ENCODE measurements around the gene KLHL11.
A peak's percentile ranks its signal among the peaks of the same experiment; 100 is the strongest.
"Not testable (repeated sequence)": the region's sequence is repeated elsewhere in the genome, so short reads cannot be mapped to it uniquely, and the experiment has no call there.

Gene KLHL11

DNA sequence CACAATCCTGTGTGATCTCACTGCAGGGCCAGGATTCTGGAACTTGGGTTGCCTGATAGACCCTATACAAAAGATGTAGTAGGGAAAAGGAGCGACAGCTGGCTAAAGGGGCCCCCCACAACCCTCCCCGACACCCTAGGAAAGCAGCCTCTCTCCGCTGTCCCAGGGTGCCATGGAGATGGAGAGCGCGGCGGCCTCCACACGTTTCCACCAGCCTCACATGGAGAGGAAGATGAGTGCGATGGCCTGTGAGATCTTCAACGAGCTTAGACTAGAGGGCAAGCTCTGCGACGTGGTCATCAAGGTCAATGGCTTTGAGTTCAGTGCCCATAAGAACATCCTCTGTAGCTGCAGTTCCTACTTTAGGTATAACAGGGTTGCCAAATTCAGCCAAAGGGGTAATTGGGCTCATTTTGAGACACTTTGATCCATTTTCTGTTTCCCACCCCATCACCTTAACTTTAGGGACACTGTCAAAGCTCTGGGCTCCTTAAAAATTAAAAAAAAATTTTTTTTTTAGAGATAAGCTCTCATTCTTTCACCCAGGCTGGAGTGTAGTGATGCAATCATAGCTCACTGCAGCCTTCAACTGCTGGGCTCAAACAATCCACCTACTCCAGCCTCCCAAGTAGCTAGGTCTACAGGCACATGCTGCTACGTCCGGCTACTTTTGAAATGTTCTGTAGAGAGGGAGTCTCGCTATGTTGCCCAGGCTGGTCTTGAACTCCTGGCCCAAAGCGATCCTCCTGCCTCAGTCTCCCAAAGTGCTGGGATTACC, 27.3 kb downstream of the KLHL11 start, which contains the start of gene KLHL10:
Gene KLHL10 (plus strand): TSS at position 65 of the 778 bp plus-strand sequence. CDS start 108 bp downstream, at position 173.
- DNase-seq (ENCODE audit: low read depth in 3 of 3, low spot score in 1 of 3), result no peak

DNA sequence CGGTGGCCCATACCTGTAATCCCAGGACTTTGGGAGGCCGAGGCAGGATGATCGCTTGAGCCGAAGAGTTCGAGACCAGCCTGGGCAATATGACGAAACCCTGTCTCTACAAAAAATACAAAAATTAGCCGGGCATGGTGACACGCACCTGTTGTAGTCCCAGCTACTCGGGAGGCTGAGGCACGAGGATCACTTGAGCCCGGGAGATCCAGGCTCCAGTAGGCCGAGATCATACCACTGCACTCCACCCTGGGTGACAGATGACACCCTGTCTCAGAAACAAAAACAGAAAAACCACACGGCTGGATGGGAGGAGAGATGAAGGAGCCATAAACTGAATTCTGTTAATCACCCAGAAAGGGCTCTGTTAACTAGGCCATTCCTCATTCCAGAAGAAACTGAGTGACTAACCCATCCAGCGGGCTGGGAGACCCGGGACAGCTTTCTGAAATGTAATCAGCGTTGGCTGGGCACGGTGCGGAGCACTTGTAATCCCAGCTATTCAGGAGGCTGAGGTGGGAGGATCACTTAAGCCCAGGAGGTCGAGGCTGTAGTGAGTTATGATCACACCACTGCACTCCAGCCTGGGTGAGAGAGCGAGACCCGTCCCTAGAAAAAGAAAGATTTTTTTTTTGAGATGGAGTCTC, 28.6 kb downstream of the KLHL11 start:
- no peak for DNase-seq (ENCODE audit: low read depth in 3 of 3, low spot score in 1 of 3)

DNA sequence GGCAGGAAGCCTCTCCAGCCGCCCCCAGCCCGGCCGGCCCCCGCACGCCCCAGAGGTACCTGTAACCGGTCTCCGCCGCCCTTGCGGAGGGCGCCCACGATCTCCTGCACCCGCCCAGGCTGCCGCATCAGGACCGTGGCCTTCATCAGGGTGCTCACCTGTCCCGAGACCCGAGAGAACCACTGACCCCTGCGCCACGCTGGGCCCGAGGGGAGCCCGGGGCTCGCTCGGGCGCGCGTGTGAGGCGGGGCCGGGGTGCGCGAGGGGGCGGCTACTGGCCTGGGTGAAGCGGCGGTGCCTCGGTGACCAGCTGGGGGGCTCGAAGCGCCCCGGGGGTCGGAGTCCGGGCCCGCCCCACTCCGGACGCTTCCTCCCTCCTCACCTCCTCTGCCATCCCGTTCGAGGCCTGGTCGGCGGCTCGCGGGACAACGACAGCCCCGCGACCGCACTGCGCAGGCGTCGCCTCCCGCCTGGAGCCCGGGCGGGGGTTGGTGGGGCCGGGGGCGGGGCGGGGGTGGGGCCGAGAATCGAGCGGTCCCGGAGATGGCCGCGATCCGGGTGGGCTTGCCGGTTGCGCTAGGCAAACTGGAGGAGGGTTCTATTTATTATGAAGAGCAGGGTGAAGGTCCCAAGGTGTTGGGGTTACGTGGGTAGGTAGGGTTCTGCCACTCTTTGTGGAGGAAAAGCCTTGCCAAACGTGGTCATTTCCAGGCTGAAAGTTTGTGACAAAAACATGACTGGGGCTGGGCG, 29.2 kb downstream of the KLHL11 start, which contains the start of gene NT5C3B:
Gene NT5C3B (minus strand): TSS at position 433 of the 750 bp plus-strand sequence. CDS start 39 bp downstream, at position 394.
- peak in 2 of 3 donors; percentile 30 to 40 for DNase-seq (ENCODE audit: low read depth in 3 of 3, low spot score in 1 of 3)

DNA sequence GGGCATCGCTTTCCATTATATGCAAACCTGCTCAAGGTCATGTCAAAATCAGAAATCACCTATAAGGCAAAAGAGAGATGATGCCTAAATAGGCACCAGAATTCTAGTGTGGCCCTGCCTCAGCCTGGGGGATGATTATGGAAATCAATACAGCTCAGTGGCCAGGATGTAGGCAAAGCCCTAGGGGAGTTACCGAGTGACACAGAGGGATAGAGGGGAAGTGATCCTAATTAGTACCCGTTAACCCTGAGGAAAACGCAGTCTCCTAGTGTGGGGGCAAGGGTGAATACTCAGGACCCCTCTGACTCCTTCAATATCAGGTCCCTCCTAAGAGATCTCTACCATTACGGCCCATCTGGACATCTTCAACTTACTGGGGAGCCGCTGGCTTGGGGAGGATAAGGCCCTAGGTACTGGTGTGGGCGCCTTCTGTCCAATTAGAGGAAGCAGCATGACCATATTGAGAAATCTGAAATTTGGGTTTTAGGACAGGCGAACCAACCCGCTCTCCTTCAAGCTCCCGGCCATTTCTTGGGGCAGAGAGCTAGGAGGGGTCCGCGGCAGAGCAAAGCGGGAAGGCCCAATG, 29.9 kb downstream of the KLHL11 start:
- no peak for DNase-seq (ENCODE audit: low read depth in 3 of 3, low spot score in 1 of 3)

DNA sequence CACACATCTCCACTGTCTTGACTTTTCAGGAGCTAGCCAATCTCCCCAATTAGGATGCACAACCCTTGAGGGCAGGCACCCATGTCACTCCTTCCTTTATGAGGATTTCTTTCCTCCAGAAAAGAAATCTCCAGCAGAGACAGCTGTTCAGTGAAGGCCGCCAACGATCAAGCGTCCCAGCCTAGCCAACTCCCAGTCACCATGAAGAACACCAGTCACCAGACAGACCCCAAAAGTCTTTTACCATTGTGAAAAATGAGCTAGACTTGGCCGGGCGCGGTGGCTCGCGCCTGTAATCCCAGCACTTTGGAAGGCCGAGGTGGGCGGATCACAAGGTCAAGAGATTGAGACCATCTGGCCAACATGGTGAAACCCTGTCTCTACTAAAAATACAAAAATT, 35.3 kb downstream of the KLHL11 start:
- not testable (repeated sequence) for DNase-seq (ENCODE audit: low read depth in 3 of 3, low spot score in 1 of 3)

DNA sequence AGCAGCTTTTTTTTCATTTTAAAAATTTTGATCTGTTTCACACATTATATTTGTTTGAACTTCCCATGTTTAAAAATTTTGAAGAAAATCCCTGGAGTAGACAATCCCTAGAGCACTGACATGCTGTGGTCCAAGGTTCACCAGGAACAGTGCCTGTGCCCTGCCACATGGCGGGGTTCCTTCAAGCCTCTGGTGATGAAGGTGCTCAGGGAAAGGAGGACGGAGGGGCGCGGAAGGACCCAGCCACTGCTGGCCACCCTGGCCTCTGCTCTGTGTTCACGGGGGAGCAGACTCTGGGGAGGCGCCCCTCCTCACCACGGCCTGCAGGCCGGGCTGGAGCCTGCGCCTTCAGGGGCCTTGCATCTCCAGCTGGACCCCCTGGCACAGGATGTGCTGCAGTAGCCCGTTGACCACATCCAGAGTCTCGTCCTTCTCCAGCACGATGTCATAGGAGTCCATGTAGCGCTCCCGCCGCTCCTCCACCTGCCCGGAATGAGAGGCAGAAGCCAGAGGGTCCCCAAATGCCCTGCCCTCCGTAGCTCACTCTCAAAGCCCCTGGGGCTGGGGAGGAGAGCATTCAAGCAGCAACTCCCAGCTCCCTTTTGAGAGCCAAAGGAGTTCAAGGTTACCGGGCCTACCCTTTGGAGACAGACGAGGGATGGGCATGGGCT, 39.9 kb downstream of the KLHL11 start:
- no peak for DNase-seq (ENCODE audit: low read depth in 3 of 3, low spot score in 1 of 3)

DNA sequence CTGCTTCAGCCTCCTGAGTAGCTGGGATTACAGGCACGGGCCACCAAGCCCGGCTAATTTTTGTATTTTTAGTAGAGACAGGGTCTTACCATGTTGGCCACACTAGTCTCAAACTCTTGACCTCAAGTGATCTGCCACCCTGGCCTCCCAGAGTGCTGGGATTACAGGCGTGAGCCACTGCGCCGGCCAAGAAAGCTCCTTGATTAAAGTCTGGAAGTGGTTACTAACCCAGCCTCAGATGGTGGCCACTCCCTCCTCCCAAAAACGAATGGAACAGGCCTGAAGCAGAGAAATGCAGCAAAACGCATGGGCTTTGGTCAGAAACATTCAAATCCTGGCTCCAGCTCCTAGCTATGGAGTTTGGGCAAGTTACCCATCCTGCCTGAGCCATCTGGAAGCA, 41.1 kb downstream of the KLHL11 start:
- DNase-seq (ENCODE audit: low read depth in 3 of 3, low spot score in 1 of 3), result no peak

DNA sequence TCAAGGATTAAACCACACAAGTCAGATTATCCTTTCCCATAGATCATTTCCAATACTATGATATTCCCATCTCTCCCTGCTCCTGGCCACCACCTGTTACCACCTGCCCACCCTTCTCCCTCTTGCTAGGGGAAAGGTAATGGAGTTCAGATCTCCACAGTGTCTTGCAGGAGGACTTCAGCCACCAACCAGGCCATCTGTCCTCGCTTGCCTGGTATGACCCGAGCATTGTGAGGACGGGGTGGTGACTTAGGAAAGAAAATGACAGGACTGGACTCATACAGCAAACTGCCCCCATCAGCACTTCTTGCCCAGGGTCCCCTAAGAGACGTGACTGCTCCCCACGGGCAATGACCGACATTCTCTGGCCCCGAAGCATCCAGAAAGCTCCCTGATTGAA, 41.6 kb downstream of the KLHL11 start:
- no peak for DNase-seq (ENCODE audit: low read depth in 3 of 3, low spot score in 1 of 3)

DNA sequence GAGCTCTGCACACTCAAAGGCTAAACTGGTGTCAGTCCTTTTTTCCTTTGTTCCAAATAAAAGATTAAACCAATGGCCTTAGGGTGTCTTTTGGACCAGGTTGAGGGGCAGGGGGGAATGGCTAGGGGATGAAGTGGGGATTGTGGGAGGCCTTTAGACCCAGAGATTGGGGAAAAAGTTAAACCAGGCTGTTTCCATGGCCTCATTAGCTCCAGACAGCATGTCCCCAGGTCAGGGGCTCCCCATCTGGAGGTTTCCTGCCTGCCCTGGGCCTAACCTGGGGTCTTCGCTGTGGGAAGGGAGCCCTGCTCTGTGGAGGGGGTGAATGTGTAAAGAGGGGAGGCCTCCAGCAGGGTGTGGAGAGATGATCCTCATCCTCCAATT, 42.1 kb downstream of the KLHL11 start:
- DNase-seq (ENCODE audit: low read depth in 3 of 3, low spot score in 1 of 3), result no peak

DNA sequence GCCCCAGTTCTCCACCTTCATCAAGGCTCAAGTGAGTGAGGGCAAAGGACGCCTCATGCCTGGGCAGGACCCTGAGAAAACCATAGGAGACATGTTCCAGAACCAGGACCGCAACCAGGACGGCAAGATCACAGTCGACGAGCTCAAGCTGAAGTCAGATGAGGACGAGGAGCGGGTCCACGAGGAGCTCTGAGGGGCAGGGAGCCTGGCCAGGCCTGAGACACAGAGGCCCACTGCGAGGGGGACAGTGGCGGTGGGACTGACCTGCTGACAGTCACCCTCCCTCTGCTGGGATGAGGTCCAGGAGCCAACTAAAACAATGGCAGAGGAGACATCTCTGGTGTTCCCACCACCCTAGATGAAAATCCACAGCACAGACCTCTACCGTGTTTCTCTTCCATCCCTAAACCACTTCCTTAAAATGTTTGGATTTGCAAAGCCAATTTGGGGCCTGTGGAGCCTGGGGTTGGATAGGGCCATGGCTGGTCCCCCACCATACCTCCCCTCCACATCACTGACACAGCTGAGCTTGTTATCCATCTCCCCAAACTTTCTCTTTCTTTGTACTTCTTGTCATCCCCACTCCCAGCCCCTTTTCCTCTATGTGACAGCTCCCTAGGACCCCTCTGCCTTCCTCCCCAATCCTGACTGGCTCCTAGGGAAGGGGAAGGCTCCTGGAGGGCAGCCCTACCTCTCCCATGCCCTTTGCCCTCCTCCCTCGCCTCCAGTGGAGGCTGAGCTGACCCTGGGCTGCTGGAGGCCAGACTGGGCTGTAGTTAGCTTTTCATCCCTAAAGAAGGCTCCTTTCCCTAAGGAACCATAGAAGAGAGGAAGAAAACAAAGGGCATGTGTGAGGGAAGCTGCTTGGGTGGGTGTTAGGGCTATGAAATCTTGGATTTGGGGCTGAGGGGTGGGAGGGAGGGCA, 42.7 kb downstream of the KLHL11 start:
- DNase-seq (ENCODE audit: low read depth in 3 of 3, low spot score in 1 of 3), result no peak

DNA sequence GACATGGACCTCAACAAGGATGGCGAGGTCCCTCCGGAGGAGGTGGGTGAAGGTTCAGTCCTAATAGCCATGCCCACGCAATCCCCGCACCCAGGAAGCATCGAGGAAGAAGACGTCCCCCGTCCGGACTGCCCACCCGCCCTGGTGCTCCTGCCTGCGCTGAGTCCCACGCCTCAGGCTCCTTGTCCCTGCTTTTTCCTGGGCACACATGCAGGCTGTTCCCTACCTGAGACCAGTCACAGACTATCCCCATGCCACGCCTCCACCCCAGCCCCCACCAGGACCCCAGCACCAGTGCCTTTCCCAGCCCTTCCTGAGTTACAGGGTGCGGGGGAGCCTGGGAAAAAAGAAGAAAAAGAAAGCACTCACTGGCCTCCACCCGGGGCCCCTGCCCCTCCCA, 43.4 kb downstream of the KLHL11 start:
- no peak for DNase-seq (ENCODE audit: low read depth in 3 of 3, low spot score in 1 of 3)

DNA sequence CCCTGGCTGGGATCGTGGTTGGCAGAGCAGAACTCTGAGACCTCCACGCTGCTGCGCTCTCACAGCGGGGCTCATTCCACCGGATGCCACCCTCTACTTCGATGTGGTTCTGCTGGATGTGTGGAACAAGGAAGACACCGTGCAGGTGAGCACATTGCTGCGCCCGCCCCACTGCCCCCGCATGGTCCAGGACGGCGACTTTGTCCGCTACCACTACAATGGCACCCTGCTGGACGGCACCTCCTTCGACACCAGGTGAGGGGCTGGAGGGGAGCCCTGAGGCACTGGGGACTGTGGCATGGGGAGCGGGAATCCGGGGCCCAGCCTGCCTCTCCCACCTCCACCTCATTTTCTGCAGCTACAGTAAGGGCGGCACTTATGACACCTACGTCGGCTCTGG, 47.2 kb downstream of the KLHL11 start:
- DNase-seq (ENCODE audit: low read depth in 3 of 3, low spot score in 1 of 3), result no peak

DNA sequence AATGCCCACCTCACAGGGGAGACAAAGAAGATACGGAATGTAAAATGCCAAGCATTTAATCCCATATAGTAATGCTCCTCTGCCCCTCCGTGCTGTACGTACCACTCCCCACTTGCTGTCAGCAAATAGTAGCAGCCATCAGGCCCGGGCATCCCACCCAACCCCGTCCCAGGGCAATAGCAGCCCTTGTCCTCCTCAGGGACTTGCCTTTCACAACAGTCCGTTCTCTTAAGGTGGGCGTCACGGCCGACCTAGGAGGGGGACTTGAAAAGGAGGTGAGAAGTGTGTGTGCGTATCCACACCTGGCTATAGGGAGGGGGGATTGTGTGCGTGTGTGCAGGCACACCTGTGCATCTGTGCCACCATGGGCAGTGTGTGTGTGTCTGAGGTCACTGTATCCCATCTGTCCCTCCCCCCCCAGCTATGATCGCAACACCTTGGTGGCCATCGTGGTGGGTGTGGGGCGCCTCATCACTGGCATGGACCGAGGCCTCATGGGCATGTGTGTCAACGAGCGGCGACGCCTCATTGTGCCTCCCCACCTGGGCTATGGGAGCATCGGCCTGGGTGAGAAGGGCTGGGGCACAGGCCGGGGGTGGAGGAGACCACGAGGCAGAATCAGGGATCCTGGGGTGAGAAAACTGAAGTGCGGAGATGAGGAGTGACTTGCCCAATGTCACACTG, 48.4 kb downstream of the KLHL11 start:
- DNase-seq (ENCODE audit: low read depth in 3 of 3, low spot score in 1 of 3), result no peak

DNA sequence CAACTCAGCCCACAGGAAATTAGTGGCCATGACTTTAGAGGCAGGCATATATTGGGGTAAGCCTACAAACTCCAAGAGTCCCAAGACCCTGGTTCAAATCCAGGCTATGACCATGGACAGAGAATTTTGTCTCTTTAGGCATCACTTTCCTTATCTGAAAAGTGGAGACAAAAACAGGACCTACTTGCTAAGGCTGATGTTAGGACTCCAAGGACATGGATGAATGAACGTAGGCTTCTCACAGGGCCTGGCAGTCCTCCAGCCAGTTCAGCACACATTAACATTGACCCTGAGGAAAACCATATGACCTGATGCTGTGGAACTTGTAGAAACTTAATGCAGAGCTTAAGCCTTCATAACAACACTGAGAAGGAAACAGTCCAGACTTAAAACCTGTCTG, 51.0 kb downstream of the KLHL11 start:
- no peak for DNase-seq (ENCODE audit: low read depth in 3 of 3, low spot score in 1 of 3)

DNA sequence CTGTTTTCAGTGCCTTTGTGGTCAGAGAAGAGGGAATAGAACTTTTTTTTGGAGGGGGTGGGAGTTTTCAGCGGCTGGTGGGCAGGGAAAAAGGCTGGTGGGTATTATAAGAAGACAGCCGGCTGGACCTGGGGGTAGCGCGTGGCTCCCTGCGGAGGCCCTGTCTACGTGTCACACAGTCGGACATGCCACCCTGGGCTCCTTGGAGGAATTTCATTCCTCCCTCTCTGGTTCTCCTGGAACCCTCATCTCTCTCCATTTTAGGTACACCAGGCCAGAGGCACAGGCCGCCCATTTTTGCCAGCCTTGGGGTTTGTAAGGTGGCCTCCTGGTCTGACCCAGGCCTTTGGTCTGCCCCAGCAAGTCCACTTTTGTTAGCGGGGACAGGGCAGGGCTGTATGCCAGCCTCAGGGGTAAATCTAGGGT, 51.5 kb downstream of the KLHL11 start:
- DNase-seq (ENCODE audit: low read depth in 3 of 3, low spot score in 1 of 3), result no peak

DNA sequence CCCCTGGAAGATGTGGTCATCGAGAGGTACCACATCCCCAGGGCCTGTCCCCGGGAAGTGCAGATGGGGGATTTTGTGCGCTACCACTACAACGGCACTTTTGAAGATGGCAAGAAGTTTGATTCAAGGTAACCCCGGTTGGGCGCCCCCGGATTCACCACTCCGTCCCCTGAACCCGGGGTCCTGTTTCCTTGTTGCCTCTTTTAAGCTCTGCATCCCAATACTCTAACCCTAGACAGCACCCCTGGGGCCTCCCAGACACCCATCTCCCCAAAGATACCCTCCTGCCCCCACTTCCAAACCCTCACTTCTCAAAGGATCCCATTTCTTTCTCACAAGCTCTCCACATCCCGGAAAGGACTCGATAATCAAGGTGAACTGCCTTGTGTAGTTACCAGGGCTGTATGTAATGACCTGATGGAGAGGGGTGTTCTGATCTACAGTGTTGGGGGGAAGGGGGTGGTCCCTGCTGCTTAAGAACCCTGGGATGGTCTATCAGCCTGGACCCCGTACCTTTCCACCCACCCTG, 52.0 kb downstream of the KLHL11 start:
- DNase-seq (ENCODE audit: low read depth in 3 of 3, low spot score in 1 of 3), result no peak

DNA sequence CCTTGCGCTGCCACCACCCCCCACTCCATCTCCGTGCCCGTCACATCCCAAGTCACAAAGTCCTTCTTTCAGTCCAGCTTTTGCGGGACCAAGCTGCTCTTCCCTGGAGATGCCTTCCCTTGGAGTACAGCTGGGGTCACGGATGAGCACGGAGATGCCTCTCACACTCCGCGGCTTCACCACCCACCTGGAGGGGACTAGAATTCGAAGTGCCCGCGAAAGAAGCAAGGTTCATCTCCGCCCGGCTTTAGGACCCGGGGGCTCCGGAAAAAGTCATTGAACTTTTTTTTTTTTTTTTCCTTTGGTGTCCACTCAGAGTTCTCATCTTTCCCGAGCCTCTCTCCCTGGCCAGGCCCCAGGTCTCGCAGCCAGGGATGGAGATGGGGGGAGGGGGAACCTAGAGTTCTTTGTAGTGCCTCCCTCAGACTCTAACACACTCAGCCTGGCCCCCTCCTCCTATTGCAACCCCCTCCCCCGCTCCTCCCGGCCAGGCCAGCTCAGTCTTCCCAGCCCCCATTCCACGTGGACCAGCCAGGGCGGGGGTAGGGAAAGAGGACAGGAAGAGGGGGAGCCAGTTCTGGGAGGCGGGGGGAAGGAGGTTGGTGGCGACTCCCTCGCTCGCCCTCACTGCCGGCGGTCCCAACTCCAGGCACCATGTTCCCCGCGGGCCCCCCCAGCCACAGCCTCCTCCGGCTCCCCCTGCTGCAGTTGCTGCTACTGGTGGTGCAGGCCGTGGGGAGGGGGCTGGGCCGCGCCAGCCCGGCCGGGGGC, 52.7 kb downstream of the KLHL11 start, which contains the start of gene FKBP10:
Gene FKBP10 (plus strand): TSS at position 624 of the 771 bp plus-strand sequence. CDS start 31 bp downstream, at position 655.
- DNase-seq (ENCODE audit: low read depth in 3 of 3, low spot score in 1 of 3), result no peak
